Measurements from ENCODE around the gene EFHD2.

EFHD2 gene

DNA sequence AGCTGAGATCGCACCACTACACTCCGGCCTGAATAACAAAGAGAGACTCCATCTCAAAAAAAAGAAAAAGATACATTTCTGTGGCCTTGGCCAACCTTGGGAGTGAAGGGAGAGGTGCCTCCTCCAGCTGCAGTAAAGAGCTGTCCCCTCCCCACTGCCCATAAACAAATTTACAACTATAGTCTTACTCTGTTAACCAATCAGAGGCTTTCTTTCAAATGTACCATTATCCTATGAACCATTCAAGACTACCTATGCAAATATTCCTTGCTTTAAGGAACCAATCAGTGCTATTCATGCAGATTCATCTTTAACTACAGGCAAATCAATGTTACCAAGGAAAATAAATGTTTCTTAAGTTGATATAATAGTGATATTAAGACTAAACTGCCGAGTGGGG is 67.2 kb downstream of the EFHD2 start:
- no peaks in the 10 kb centered on the region for H3K9me3 Mint-ChIP-seq
- H3K27me3 Mint-ChIP-seq: no peaks in the 10 kb centered on the region
- no peak overlapping the region for H3K4me3 Mint-ChIP-seq
- no peak overlapping the region for H3K27ac Mint-ChIP-seq
- H3K36me3 Mint-ChIP-seq (ENCODE audit: low read depth): no peaks in the 10 kb centered on the region
- no peaks in the 10 kb centered on the region for H3K4me1 Mint-ChIP-seq (ENCODE audit: low read depth)

DNA sequence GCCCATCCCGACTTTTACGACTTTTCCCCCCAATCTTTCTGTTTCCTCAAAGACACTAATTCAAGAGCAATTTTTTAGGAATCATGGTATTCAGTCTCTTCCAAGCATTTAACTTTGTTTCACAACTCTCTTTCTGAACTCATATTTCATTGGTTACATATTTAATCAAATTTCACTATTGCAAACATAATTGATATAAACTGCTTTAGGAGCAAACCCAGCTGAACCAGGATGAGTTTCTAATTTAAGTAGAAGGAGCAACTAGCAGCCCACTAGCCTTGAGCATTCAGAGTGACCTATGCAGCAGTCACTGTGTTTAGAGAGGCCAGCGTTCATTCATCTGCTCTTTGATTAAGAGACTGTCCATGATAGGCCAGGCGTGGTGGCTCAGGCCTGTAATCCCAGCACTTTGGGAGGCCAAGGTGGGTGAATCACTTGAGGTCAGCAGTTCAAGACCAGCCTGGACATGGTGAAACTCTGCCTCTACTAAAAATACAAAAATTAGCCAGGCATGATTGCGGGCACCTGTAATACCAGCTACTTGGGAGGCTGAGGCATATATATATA is 68.0 kb downstream of the EFHD2 start:
- Mint-ChIP-seq H3K27me3 (no peaks in the 10 kb centered on the region), H3K4me3 (no peak overlapping the region), H3K36me3 (ENCODE audit: low read depth) (no peaks in the 10 kb centered on the region), H3K27ac (no peak overlapping the region), H3K4me1 (ENCODE audit: low read depth) (no peaks in the 10 kb centered on the region), H3K9me3 (no peaks in the 10 kb centered on the region)

All from stimulated activated naive CD8-positive, alpha-beta T cell treated with anti-CD3 and anti-CD28 coated beads, Interleukin-15, Interleukin-2, amounts not matched to agents 100 ng/mL and 50 ng/mL, for 24 hours (primary cell).